NCI-H748 (cell line): ENCODE data around the gene ADAM8.

Experiments
- DNase-seq: peaks from one replicate; lab custom pipeline; 2025; ENCODE audit not compliant: unreplicated experiment; lab: John Stamatoyannopoulos, UW

The ADAM8 gene

GRCh38 chr10:133214468-133215410 is 61.9 kb downstream of the ADAM8 start:
- no peak for DNase-seq

- no peak for DNase-seq
Measured at GRCh38 chr10:133213641-133214467, 62.8 kb downstream of the ADAM8 start.

- DNase-seq = no peak
Measured at GRCh38 chr10:133212853-133213494, 63.7 kb downstream of the ADAM8 start.
